LNCAP (cell line): ENCODE data around the gene MYADML2.

Source experiments
- TF ChIP-seq, protein P1 (sequence below): fragments of 450-650 bp; IDR thresholded peaks from 2 replicates; pipeline ENCODE4 v1.5.1; 2017; ENCODE audit warnings: mild to moderate bottlenecking

Gene MYADML2

GRCh38 chr17:81973432-81973831 is 26.4 kb upstream of the MYADML2 start:
- TF ChIP-seq, protein P1, sequence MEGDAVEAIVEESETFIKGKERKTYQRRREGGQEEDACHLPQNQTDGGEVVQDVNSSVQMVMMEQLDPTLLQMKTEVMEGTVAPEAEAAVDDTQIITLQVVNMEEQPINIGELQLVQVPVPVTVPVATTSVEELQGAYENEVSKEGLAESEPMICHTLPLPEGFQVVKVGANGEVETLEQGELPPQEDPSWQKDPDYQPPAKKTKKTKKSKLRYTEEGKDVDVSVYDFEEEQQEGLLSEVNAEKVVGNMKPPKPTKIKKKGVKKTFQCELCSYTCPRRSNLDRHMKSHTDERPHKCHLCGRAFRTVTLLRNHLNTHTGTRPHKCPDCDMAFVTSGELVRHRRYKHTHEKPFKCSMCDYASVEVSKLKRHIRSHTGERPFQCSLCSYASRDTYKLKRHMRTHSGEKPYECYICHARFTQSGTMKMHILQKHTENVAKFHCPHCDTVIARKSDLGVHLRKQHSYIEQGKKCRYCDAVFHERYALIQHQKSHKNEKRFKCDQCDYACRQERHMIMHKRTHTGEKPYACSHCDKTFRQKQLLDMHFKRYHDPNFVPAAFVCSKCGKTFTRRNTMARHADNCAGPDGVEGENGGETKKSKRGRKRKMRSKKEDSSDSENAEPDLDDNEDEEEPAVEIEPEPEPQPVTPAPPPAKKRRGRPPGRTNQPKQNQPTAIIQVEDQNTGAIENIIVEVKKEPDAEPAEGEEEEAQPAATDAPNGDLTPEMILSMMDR = no peak

GRCh38 chr17:81968850-81969812 is 22.1 kb upstream of the MYADML2 start:
- TF ChIP-seq, protein P1 = no peak

- TF ChIP-seq, protein P1 = no peak
Measured at GRCh38 chr17:81968396-81968745, 21.3 kb upstream of the MYADML2 start.

- TF ChIP-seq, protein P1 = no peak
Measured at GRCh38 chr17:81967533-81968395, 20.7 kb upstream of the MYADML2 start.

DNA sequence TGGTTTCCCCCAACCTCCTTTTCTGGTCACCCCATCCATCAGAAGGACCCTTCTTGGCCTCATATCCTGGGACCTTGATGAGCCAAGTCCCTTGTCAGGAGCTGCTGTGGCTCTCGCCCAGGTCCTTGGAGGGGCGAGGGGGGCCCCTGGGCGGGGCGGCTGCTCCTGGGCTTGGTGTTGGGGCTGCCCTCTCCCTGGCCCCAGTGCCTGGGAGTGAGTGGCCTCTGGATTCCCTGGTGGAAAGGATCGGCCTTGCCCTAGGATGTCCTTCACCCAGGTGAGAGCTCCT is 20.2 kb upstream of the MYADML2 start:
- TF ChIP-seq, protein P1 = no peak

GRCh38 chr17:81966343-81967243 is 19.6 kb upstream of the MYADML2 start:
- TF ChIP-seq, protein P1 = no peak
